Esophagus (tissue), 2 donors: ENCODE results near the gene PROCA1. TPM values are rescaled to one million over a fixed set of nuclear protein-coding genes. Genes with fewer than 3 reads are reported as not detected.
A peak's percentile ranks its signal among the peaks of the same experiment; 100 is the strongest.

Experiments used
- H3K27ac ChIP-seq, 2 donors: one replicate each; pipeline ENCODE4 v1.5.1; 2013; ENCODE audit warnings: low read depth in 2 of 2, mild to moderate bottlenecking in 2 of 2, inconsistent platforms in 1 of 2, low read length in 1 of 2, moderate library complexity in 1 of 2
- H3K27me3 ChIP-seq, 2 donors: one replicate each; pipeline ENCODE4 v1.6.1; 2013; ENCODE audit warnings: low read length in 2 of 2, control low read depth in 1 of 2, mild to moderate bottlenecking in 1 of 2; ENCODE audit not compliant: insufficient read depth in 2 of 2, control insufficient read depth in 1 of 2
- H3K36me3 ChIP-seq, 2 donors: one replicate each; pipeline ENCODE4 v1.6.1; 2013; ENCODE audit warnings: low read length in 1 of 2; ENCODE audit not compliant: control insufficient read depth in 2 of 2, insufficient read depth in 2 of 2
- H3K4me1 ChIP-seq, 2 donors: one replicate each; pipeline ENCODE4 v1.6.1; 2013; ENCODE audit warnings: low read length in 1 of 2; ENCODE audit not compliant: control insufficient read depth in 2 of 2, insufficient read depth in 2 of 2
- H3K4me3 ChIP-seq, 2 donors: one replicate each; pipeline ENCODE4 v1.5.1; 2013; ENCODE audit warnings: low read length in 2 of 2, mild to moderate bottlenecking in 2 of 2, low read depth in 1 of 2, moderate library complexity in 1 of 2
- H3K9me3 ChIP-seq, 2 donors: one replicate each; pipeline ENCODE4 v1.6.1; 2013; ENCODE audit warnings: mild to moderate bottlenecking in 2 of 2, low read depth in 1 of 2, low read length in 1 of 2, moderate library complexity in 1 of 2; ENCODE audit not compliant: control insufficient read depth in 2 of 2, insufficient read depth in 1 of 2
- WGBS, 2 donors: extraction: QIAGEN DNeasy Blood & Tissue Kit; methylation state at CpG; one replicate each; pipeline ENCODE4 v1.1.7; 2013; 5-methylcytosine and 5-hydroxymethylcytosine counted together
- polyA plus RNA-seq, 2 donors: library from polyadenylated mRNA; stranded (reverse); fragments of 200-250 nt; gene quantifications; one replicate each; pipeline ENCODE4 v1.2.3, GENCODE V29; 2013
- donor health status: healthy with polysubstance abuse.
- donor health status: Bipolar disorder and iron deficiency.

Gene PROCA1
- polyA plus RNA-seq, 2 donors: 0.59 to 2.0 TPM

DNA sequence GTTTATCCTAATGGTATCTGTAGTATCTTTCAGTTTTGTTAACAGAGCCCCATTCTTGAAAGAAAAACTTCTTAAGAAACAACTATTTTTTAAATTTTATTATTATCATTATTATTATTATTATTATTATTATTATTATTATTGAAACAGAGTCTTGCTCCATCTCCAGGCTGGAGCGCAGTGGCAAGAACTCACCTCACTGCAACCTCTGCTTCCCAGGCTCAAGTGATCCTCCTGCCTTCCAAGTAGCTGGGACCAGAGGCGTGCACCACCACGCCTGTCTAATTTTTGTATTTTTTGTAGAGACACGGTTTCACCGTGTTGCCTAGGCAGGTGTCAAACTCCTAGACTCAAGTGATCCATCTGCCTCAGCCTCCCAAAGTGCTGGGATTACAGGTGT, 26.3 kb downstream of the PROCA1 start:
- Histone ChIP-seq H3K4me3 (no peak overlapping the region), H3K9me3 (no peaks in the 10 kb centered on the region), H3K4me1 (peaks cover 2% of the 10 kb centered on the region in 2 donors), H3K27ac (no peak overlapping the region), H3K36me3 (peaks cover 55 to 57% of the 10 kb centered on the region in 2 donors), H3K27me3 (no peaks in the 10 kb centered on the region)
- WGBS, 2 donors: 87 to 94% methylated on average over 5 of the region's 5 CpGs

GRCh38 chr17:28684963-28685362, 26.7 kb downstream of the PROCA1 start:
- no peak overlapping the region for H3K4me3 ChIP-seq
- no peaks in the 10 kb centered on the region for H3K9me3 ChIP-seq
- no peaks in the 10 kb centered on the region for H3K27me3 ChIP-seq
- 51 to 55% methylated on average over 3 of the region's 3 CpGs for WGBS, 2 donors
- no peak overlapping the region for H3K27ac ChIP-seq
- H3K4me1 ChIP-seq: peaks cover 2% of the 10 kb centered on the region in 2 donors
- peaks cover 54 to 55% of the 10 kb centered on the region in 2 donors for H3K36me3 ChIP-seq

DNA sequence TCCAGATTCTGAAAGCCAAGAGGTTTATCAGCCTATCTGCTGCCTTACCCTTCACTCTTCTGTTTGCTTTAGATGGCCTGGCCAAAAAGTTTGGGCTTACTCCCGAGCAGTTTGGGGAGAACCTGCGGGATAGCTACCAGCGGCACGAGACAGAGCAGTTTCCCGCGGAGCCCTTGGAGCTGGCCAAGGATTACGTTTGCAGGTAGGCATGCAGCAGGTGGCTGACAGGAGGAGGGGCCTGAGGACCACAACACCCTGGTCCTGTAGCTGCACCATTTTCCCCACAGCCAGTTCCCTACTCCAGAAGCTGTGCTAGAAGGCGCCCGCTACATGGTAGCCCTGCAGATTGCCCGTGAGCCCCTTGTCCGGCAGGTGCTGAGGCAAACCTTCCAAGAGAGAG, 29.0 kb downstream of the PROCA1 start:
- 87 to 89% methylated on average over 11 of the region's 11 CpGs for WGBS, 2 donors
- Histone ChIP-seq H3K4me1 (peaks cover 2% of the 10 kb centered on the region in 2 donors), H3K27ac (no peak overlapping the region), H3K9me3 (no peaks in the 10 kb centered on the region), H3K36me3 (peaks cover 45 to 56% of the 10 kb centered on the region in 2 donors), H3K4me3 (no peak overlapping the region), H3K27me3 (no peaks in the 10 kb centered on the region)

GRCh38 chr17:28675980-28676379, 35.7 kb downstream of the PROCA1 start:
- Histone ChIP-seq H3K27me3 (no peaks in the 10 kb centered on the region), H3K4me3 (no peak overlapping the region), H3K9me3 (no peaks in the 10 kb centered on the region), H3K27ac (no peak overlapping the region), H3K36me3 (peaks cover 27 to 48% of the 10 kb centered on the region in 2 donors), H3K4me1 (no peaks in the 10 kb centered on the region)
- WGBS, 2 donors: 84 to 85% methylated on average over 7 of the region's 7 CpGs

DNA sequence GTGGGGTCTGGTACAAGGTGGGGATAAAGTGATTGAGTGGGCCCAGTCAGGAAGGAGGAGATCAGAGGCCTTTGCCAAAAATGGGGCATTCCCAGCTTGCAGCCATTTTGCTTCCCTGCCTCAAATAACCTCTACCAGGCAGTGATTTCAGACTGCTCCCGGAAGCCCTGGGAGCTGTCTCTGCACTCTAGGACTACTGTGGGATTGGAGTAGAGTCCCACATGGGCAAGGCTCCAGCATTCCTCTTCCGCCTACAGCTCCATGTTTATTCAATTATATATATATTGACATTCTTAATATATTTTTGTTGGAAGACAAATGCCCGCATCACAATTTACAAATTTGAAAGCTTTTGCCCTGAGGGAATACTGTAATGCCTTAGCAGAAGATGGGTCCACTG, 36.2 kb downstream of the PROCA1 start:
- H3K36me3 ChIP-seq: peaks cover 27 to 47% of the 10 kb centered on the region in 2 donors
- no peaks in the 10 kb centered on the region for H3K4me1 ChIP-seq
- no peak overlapping the region for H3K27ac ChIP-seq
- no peaks in the 10 kb centered on the region for H3K9me3 ChIP-seq
- WGBS, 2 donors: 81 to 86% methylated on average over 3 of the region's 3 CpGs
- H3K27me3 ChIP-seq: no peaks in the 10 kb centered on the region
- no peak overlapping the region for H3K4me3 ChIP-seq

DNA sequence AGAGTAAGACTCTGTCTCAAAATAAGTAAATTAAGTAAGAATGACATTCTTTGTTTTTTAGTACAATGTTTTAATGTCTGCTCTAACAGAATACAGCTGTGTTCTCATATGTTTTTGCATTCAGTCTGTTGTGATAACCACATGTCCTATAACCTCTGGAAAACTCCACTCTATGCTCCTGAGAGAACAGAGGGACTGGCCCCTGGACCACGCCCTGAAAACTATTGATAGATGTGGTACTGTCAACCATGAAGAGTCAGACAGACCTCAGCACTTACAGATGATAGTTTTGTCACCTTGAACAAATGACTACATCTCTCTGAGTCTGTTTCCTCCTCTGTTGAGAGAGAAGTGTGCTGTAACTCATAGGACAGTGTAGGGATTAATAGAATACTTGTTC, 41.8 kb downstream of the PROCA1 start:
- no peaks in the 10 kb centered on the region for H3K4me1 ChIP-seq
- no peaks in the 10 kb centered on the region for H3K9me3 ChIP-seq
- no peaks in the 10 kb centered on the region for H3K27me3 ChIP-seq
- 95 to 100% methylated on average over 1 of the region's 1 CpG for whole genome bisulfite sequencing, 2 donors
- peaks cover 14 to 15% of the 10 kb centered on the region in 2 donors for H3K36me3 ChIP-seq
- no peak overlapping the region for H3K4me3 ChIP-seq
- no peak overlapping the region for H3K27ac ChIP-seq

DNA sequence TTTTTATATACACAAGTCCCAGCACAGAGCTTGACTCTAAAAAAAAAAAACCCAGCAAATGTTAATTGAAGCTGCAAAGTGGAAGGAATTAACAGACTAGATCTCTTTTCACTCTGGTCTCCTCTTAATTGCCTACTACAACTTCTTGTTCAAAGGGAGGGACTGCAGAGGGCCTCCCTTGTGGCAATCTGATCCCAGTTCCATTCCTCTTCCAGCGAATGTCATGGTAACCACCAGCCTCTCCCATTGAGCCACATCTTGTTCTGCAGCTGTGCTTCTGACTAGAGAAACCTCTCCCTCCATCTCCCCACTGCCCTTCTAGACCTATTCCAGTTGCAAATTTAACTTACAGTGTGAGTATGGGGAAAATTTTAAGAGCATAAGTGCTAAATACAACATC, 43.8 kb downstream of the PROCA1 start:
- Histone ChIP-seq H3K4me1 (no peaks in the 10 kb centered on the region), H3K36me3 (peaks cover 0 to 5% of the 10 kb centered on the region in 2 donors), H3K27ac (no peak overlapping the region), H3K27me3 (no peaks in the 10 kb centered on the region), H3K9me3 (no peaks in the 10 kb centered on the region), H3K4me3 (no peak overlapping the region)
- WGBS, 2 donors: 80 to 90% methylated on average over 1 of the region's 1 CpG

GRCh38 chr17:28665994-28666393, 45.7 kb downstream of the PROCA1 start:
- WGBS, 2 donors: 74 to 79% methylated on average over 2 of the region's 2 CpGs
- H3K27me3 ChIP-seq: no peaks in the 10 kb centered on the region
- H3K4me1 ChIP-seq: no peaks in the 10 kb centered on the region
- H3K27ac ChIP-seq: no peak overlapping the region
- no peak overlapping the region for H3K4me3 ChIP-seq
- H3K36me3 ChIP-seq: peaks cover 0 to 2% of the 10 kb centered on the region in 2 donors
- H3K9me3 ChIP-seq: no peaks in the 10 kb centered on the region

DNA sequence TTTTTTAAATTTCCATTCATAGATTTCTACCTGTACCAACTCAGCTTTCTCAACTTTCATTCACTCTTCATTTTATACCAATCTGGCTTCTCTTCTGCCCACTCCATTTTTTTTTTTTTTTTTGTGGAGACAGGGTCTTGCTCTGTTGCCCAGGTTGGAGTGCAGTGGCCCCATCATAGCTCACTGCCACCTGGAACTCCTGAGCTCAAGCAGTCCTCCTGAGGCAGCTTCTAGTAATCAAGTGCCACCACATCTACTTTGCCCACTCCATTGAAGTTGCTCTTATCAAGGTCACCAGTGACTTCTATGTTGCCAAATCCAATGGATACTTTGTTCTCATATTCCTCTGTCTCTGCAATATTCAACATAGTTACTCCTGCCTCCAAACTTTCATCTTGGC, 48.0 kb downstream of the PROCA1 start:
- H3K9me3 ChIP-seq: no peaks in the 10 kb centered on the region
- H3K27ac ChIP-seq: no peak overlapping the region
- no peaks in the 10 kb centered on the region for H3K4me1 ChIP-seq
- no peak overlapping the region for H3K4me3 ChIP-seq
- peaks cover 2 to 3% of the 10 kb centered on the region in 2 donors for H3K36me3 ChIP-seq
- no peaks in the 10 kb centered on the region for H3K27me3 ChIP-seq

- Histone ChIP-seq H3K4me3 (peak overlapping the region; percentile 88 to 99), H3K27me3 (no peaks in the 10 kb centered on the region), H3K4me1 (no peaks in the 10 kb centered on the region), H3K9me3 (no peaks in the 10 kb centered on the region), H3K27ac (peak overlapping the region; percentile 97 to 99), H3K36me3 (peaks cover 3 to 7% of the 10 kb centered on the region in 2 donors)
- 0 to 1% methylated on average over 10 of the region's 10 CpGs for WGBS, 2 donors
Measured at GRCh38 chr17:28662527-28662829, 49.2 kb downstream of the PROCA1 start.
